GM19328 (cell line): ENCODE results near the gene ID2.
A peak's percentile ranks its signal among the peaks of the same experiment; 100 is the strongest.

Source experiments
- ATAC-seq: cut with Tn5 transposase; IDR thresholded peaks from one replicate; pipeline ENCODE4 v1.9.1; 2021; ENCODE audit warnings: mild to moderate bottlenecking, moderate library complexity; ENCODE audit not compliant: unreplicated experiment

ID2 gene

GRCh38 chr2:8682719-8683667, 1.1 kb downstream of the ID2 start:
- ATAC-seq = no peak

GRCh38 chr2:8684540-8684877, 2.7 kb downstream of the ID2 start:
- no peak for ATAC-seq

- no peak for ATAC-seq
Observed at GRCh38 chr2:8684878-8685696, 3.2 kb downstream of the ID2 start.

- ATAC-seq = peak; percentile 29
Observed at GRCh38 chr2:8685697-8686358, 4.0 kb downstream of the ID2 start.

- no peak for ATAC-seq
Observed at GRCh38 chr2:8691859-8692437, 10.1 kb downstream of the ID2 start.

- no peak for ATAC-seq
Observed at GRCh38 chr2:8692783-8693156, 10.9 kb downstream of the ID2 start.

- ATAC-seq = no peak
Observed at GRCh38 chr2:8693157-8693821, 11.4 kb downstream of the ID2 start.

GRCh38 chr2:8694737-8695136, 12.9 kb downstream of the ID2 start:
- ATAC-seq = no peak

- no peak for ATAC-seq
Observed at GRCh38 chr2:8697190-8697589, 15.3 kb downstream of the ID2 start.

- no peak for ATAC-seq
Observed at GRCh38 chr2:8699839-8700238, 18.0 kb downstream of the ID2 start.

- no peak for ATAC-seq
Observed at GRCh38 chr2:8701681-8702379, 20.0 kb downstream of the ID2 start.

GRCh38 chr2:8704906-8705305, 23.1 kb downstream of the ID2 start:
- ATAC-seq = no peak

GRCh38 chr2:8709611-8710010, 27.8 kb downstream of the ID2 start:
- ATAC-seq = no peak

GRCh38 chr2:8710951-8711350, 29.1 kb downstream of the ID2 start:
- ATAC-seq = no peak

GRCh38 chr2:8714283-8714682, 32.4 kb downstream of the ID2 start:
- ATAC-seq = no peak

- no peak for ATAC-seq
Observed at GRCh38 chr2:8714971-8715370, 33.1 kb downstream of the ID2 start.

GRCh38 chr2:8719528-8719927, 37.7 kb downstream of the ID2 start:
- ATAC-seq = no peak

- ATAC-seq = no peak
Observed at GRCh38 chr2:8720741-8721140, 38.9 kb downstream of the ID2 start.

- ATAC-seq = no peak
Observed at GRCh38 chr2:8721410-8721809, 39.6 kb downstream of the ID2 start.

GRCh38 chr2:8722986-8723385, 41.1 kb downstream of the ID2 start:
- ATAC-seq = no peak
